Fibroblast of mammary gland (primary cell): ENCODE measurements around the gene GDI1.

Source experiments
- DNase-seq: peaks from one replicate; pipeline ENCODE4 v3.0.0-alpha.2; 2010; ENCODE audit warnings: low read depth
- H3K4me3 ChIP-seq: 2 replicates; pipeline ENCODE4 v1.5.1; 2011; ENCODE audit warnings: low read depth, mild to moderate bottlenecking, low read length, moderate library complexity; ENCODE audit not compliant: control insufficient read depth
- CTCF ChIP-seq: conservative IDR thresholded peaks from 2 replicates; pipeline ENCODE4 v1.5.1; 2011; ENCODE audit warnings: low read depth, low read length, inconsistent platforms; ENCODE audit not compliant: control insufficient read depth, insufficient read depth

Gene GDI1

GRCh38 chrX:154487518-154488290 lies 50.8 kb downstream of the GDI1 start:
- no peak overlapping the region for H3K4me3 ChIP-seq
- TF ChIP-seq CTCF = no peak

GRCh38 chrX:154488336-154489075 lies 51.6 kb downstream of the GDI1 start:
- no peak for TF ChIP-seq CTCF
- H3K4me3 ChIP-seq = no peak overlapping the region
- DNase-seq = no peak

More at GRCh38 chrX:154487518-154488290, 50.8 kb downstream of the GDI1 start:
- no peak for DNase-seq

GRCh38 chrX:154489182-154489581 lies 52.2 kb downstream of the GDI1 start:
- TF ChIP-seq CTCF = no peak
- no peak for DNase-seq
- no peak overlapping the region for H3K4me3 ChIP-seq

GRCh38 chrX:154490021-154490413 lies 53.1 kb downstream of the GDI1 start:
- DNase-seq = peak; percentile 66
- no peak for TF ChIP-seq CTCF
- peak overlapping the region; percentile 53 for H3K4me3 ChIP-seq

- peak; percentile 91 for DNase-seq
- peak within 1 kb of the TSS; percentile 63 for H3K4me3 ChIP-seq
- TF ChIP-seq CTCF = no peak
These were observed 53.6 kb downstream of the GDI1 start, which contains the start of gene SLC10A3 for GRCh38 chrX:154490414-154491083. TSS of gene SLC10A3 (minus strand) at chrX:154490629. CDS start at chrX:154488940, 1,689 bp downstream.
